Breast epithelium (tissue), 3 donors: ENCODE data around the gene GAK.

Experiments used
- CTCF ChIP-seq, 3 donors: fragments of 450-650 bp; IDR thresholded peaks; one replicate each; pipeline ENCODE4 v1.5.1; 2016 to 2017; ENCODE audit warnings: antibody characterized with exemption in 3 of 3, mild to moderate bottlenecking in 3 of 3, moderate library complexity in 3 of 3
- POLR2A ChIP-seq: fragments of 450-650 bp; IDR thresholded peaks from one replicate; pipeline ENCODE4 v1.6.1; 2016; ENCODE audit warnings: antibody characterized with exemption, mild to moderate bottlenecking, moderate library complexity

- no peak for TF ChIP-seq CTCF (IDR thresholded peaks at IDR 0.05)
- no peak for TF ChIP-seq POLR2A
Observed at GRCh38 chr4:926538-926937, 5.6 kb downstream of the GAK start.
